ENCODE data around the gene SUFU.

Gene SUFU

GRCh38 chr10:102468683-102469082 is 35.1 kb upstream of the SUFU start:
- Histone ChIP-seq H3K27me3 (ENCODE audit: insufficient read depth, low read length, poor library complexity) (no peaks in the 10 kb centered on the region), H3K36me3 (ENCODE audit: insufficient read depth, low read length) (peaks cover 5% of the 10 kb centered on the region; the same call in 1 of the 2 replicates), H3K79me2 (ENCODE audit: insufficient read depth, low read length) (no peaks in the 10 kb centered on the region), H3K9ac (ENCODE audit: low read depth, low read length) (no peak overlapping the region), H2AFZ (ENCODE audit: low read depth, low read length) (no peak overlapping the region), H3K4me3 (ENCODE audit: low read depth in 1 of 2, low read length in 2 of 2) (no peak overlapping the region), H3K4me2 (ENCODE audit: insufficient read depth, low read length) (no peak overlapping the region), H3K4me1 (ENCODE audit: insufficient read depth, low read length) (no peaks in the 10 kb centered on the region), H3K27ac (ENCODE audit: low read length) (no peak overlapping the region), H3K9me3 (ENCODE audit: insufficient read depth, low read length, severe bottlenecking) (no peaks in the 10 kb centered on the region), H4K20me1 (ENCODE audit: insufficient read depth, low read length) (peaks cover 5% of the 10 kb centered on the region; the same call in 1 of the 2 replicates)
- no peak for ATAC-seq (ENCODE audit: insufficient read depth, low read depth)
- TF ChIP-seq EZH2 (IDR thresholded peaks at IDR 0.05; ENCODE audit: borderline replicate concordance, low read depth, low read length, severe bottlenecking) = no peak
- no peak for TF ChIP-seq CTCF (IDR thresholded peaks at IDR 0.05; ENCODE audit: borderline replicate concordance, extremely low read depth, low read length, poor library complexity, severe bottlenecking)
- DNase-seq = no peak

- peaks cover 5% of the 10 kb centered on the region; the same call in 1 of the 2 replicates for H4K20me1 ChIP-seq (ENCODE audit: insufficient read depth, low read length)
- no peak overlapping the region for H2AFZ ChIP-seq (ENCODE audit: low read depth, low read length)
- H3K36me3 ChIP-seq (ENCODE audit: insufficient read depth, low read length) = peaks cover 10% of the 10 kb centered on the region
- no peaks in the 10 kb centered on the region for H3K79me2 ChIP-seq (ENCODE audit: insufficient read depth, low read length)
- no peak overlapping the region for H3K4me3 ChIP-seq (ENCODE audit: low read depth in 1 of 2, low read length in 2 of 2)
- H3K4me1 ChIP-seq (ENCODE audit: insufficient read depth, low read length) = no peaks in the 10 kb centered on the region
- no peak overlapping the region for H3K27ac ChIP-seq (ENCODE audit: low read length)
- H3K4me2 ChIP-seq (ENCODE audit: insufficient read depth, low read length) = no peak overlapping the region
- DNase-seq (no peak), ATAC-seq (ENCODE audit: insufficient read depth, low read depth) (no peak)
- H3K27me3 ChIP-seq (ENCODE audit: insufficient read depth, low read length, poor library complexity) = no peaks in the 10 kb centered on the region
- TF ChIP-seq CTCF (IDR thresholded peaks at IDR 0.05; ENCODE audit: borderline replicate concordance, extremely low read depth, low read length, poor library complexity, severe bottlenecking) (no peak), EZH2 (IDR thresholded peaks at IDR 0.05; ENCODE audit: borderline replicate concordance, low read depth, low read length, severe bottlenecking) (no peak)
- H3K9me3 ChIP-seq (ENCODE audit: insufficient read depth, low read length, severe bottlenecking) = no peaks in the 10 kb centered on the region
- no peak overlapping the region for H3K9ac ChIP-seq (ENCODE audit: low read depth, low read length)
Observed at GRCh38 chr10:102470579-102471546, 32.9 kb upstream of the SUFU start.

- no peak overlapping the region for H3K4me2 ChIP-seq (ENCODE audit: insufficient read depth, low read length)
- peaks cover 27% of the 10 kb centered on the region for H3K36me3 ChIP-seq (ENCODE audit: insufficient read depth, low read length)
- no peaks in the 10 kb centered on the region for H3K4me1 ChIP-seq (ENCODE audit: insufficient read depth, low read length)
- TF ChIP-seq EZH2 (IDR thresholded peaks at IDR 0.05; ENCODE audit: borderline replicate concordance, low read depth, low read length, severe bottlenecking) = no peak
- TF ChIP-seq CTCF (IDR thresholded peaks at IDR 0.05; ENCODE audit: borderline replicate concordance, extremely low read depth, low read length, poor library complexity, severe bottlenecking) = no peak
- H3K27ac ChIP-seq (ENCODE audit: low read length) = no peak overlapping the region
- DNase-seq = no peak
- H3K4me3 ChIP-seq (ENCODE audit: low read depth in 1 of 2, low read length in 2 of 2) = no peak overlapping the region
- H2AFZ ChIP-seq (ENCODE audit: low read depth, low read length) = no peak overlapping the region
- H3K79me2 ChIP-seq (ENCODE audit: insufficient read depth, low read length) = no peaks in the 10 kb centered on the region
- H3K27me3 ChIP-seq (ENCODE audit: insufficient read depth, low read length, poor library complexity) = no peaks in the 10 kb centered on the region
- no peak overlapping the region for H3K9ac ChIP-seq (ENCODE audit: low read depth, low read length)
- ATAC-seq (ENCODE audit: insufficient read depth, low read depth) = peak; percentile 23; the same call in 1 of the 3 replicates
- peaks cover 10% of the 10 kb centered on the region; the same call in 1 of the 2 replicates for H4K20me1 ChIP-seq (ENCODE audit: insufficient read depth, low read length)
- no peaks in the 10 kb centered on the region for H3K9me3 ChIP-seq (ENCODE audit: insufficient read depth, low read length, severe bottlenecking)
Observed at GRCh38 chr10:102473445-102474331, 30.1 kb upstream of the SUFU start.
